Globus pallidus (tissue), 1 donor: ENCODE measurements around the gene TLE3.
"Not testable (repeated sequence)": the region's sequence is repeated elsewhere in the genome, so short reads cannot be mapped to it uniquely, and the experiment has no call there.

ENCODE experiments used
- DNase-seq: peaks from one replicate; pipeline ENCODE4 v3.0.0-alpha.2; 2015; ENCODE audit warnings: low spot score

TLE3 gene

GRCh38 chr15:70097321-70098152, at the start of gene TLE3:
Gene TLE3 (minus strand): TSS chr15:70097917. CDS start chr15:70096798, 1,119 bp downstream.
- peak; percentile 99 for DNase-seq

- DNase-seq = no peak
Measured at GRCh38 chr15:70147178-70147760, 49.6 kb upstream of the TLE3 start.

GRCh38 chr15:70146771-70147170, 49.1 kb upstream of the TLE3 start:
- DNase-seq = no peak

GRCh38 chr15:70146162-70146561, 48.4 kb upstream of the TLE3 start:
- DNase-seq = no peak

- no peak for DNase-seq
Measured at GRCh38 chr15:70145261-70145660, 47.5 kb upstream of the TLE3 start.

GRCh38 chr15:70142322-70143191, 44.8 kb upstream of the TLE3 start:
- DNase-seq = no peak

GRCh38 chr15:70142072-70142321, 44.3 kb upstream of the TLE3 start:
- no peak for DNase-seq

GRCh38 chr15:70141376-70142071, 43.8 kb upstream of the TLE3 start:
- no peak for DNase-seq

- DNase-seq = no peak
Measured at GRCh38 chr15:70140543-70141375, 43.0 kb upstream of the TLE3 start.

- no peak for DNase-seq
Measured at GRCh38 chr15:70140025-70140542, 42.4 kb upstream of the TLE3 start.

GRCh38 chr15:70137967-70138366, 40.2 kb upstream of the TLE3 start:
- DNase-seq = no peak

GRCh38 chr15:70137021-70137420, 39.3 kb upstream of the TLE3 start:
- DNase-seq = not testable (repeated sequence)

GRCh38 chr15:70133781-70134421, 36.2 kb upstream of the TLE3 start:
- DNase-seq = no peak

- peak; percentile 35 for DNase-seq
Measured at GRCh38 chr15:70133296-70133695, 35.6 kb upstream of the TLE3 start.

GRCh38 chr15:70132571-70132970, 34.9 kb upstream of the TLE3 start:
- DNase-seq = no peak

GRCh38 chr15:70132139-70132538, 34.4 kb upstream of the TLE3 start:
- DNase-seq = no peak

GRCh38 chr15:70128414-70129140, 30.9 kb upstream of the TLE3 start:
- no peak for DNase-seq

GRCh38 chr15:70127770-70128413, 30.2 kb upstream of the TLE3 start:
- DNase-seq = no peak

GRCh38 chr15:70127288-70127746, 29.6 kb upstream of the TLE3 start:
- DNase-seq = peak; percentile 53
